Activated CD4-positive, alpha-beta T cell treated with anti-CD3 and anti-CD28 coated beads, Interleukin-2, amount 10 ng/mL, durations not matched to agents 7 days and 5 days (primary cell): Measurements from ENCODE around the gene CALHM2. TPM values are rescaled to one million over a fixed set of nuclear protein-coding genes. Genes with fewer than 3 reads are reported as not detected.
A peak's percentile ranks its signal among the peaks of the same experiment; 100 is the strongest.
"Not testable (repeated sequence)": the region's sequence is repeated elsewhere in the genome, so short reads cannot be mapped to it uniquely, and the experiment has no call there.

ENCODE experiments used
- CTCF ChIA-PET: fragments of 350-600 bp; sonication (Branson Sonifier 250); formaldehyde crosslinking; loops from one replicate; lab custom pipeline; 2021; ENCODE audit warnings: antibody characterized with exemption; lab: Charles Lee
- POLR2A ChIA-PET: fragments of 350-600 bp; sonication (Branson Sonifier 250); formaldehyde crosslinking; loops from one replicate; lab custom pipeline; 2021; ENCODE audit warnings: antibody characterized with exemption; lab: Charles Lee
- DNase-seq: peaks from one replicate; pipeline ENCODE4 v3.0.0-alpha.2; 2020
- H3K27ac Mint-ChIP-seq: one replicate; pipeline ENCODE4 v1.8.0; 2021; ENCODE audit warnings: mild to moderate bottlenecking, moderate library complexity, mixed read lengths
- H3K27me3 Mint-ChIP-seq: one replicate; pipeline ENCODE4 v1.8.0; 2021; ENCODE audit warnings: mixed read lengths
- H3K36me3 Mint-ChIP-seq: one replicate; pipeline ENCODE4 v1.8.0; 2021; ENCODE audit warnings: low read depth, mixed read lengths
- H3K4me1 Mint-ChIP-seq: one replicate; pipeline ENCODE4 v1.8.0; 2021; ENCODE audit warnings: mixed read lengths
- H3K4me3 Mint-ChIP-seq: one replicate; pipeline ENCODE4 v1.8.0; 2021; ENCODE audit warnings: mild to moderate bottlenecking, moderate library complexity, mixed read lengths
- H3K9me3 Mint-ChIP-seq: one replicate; pipeline ENCODE4 v1.8.0; 2021; ENCODE audit warnings: mixed read lengths
- total RNA-seq, 2 experiments: library from RNA; stranded (reverse); gene quantifications; one replicate each; pipeline ENCODE4 v1.2.3, GENCODE V29; 2021

The CALHM2 gene
- total RNA-seq, 2 experiments from 2014 or later = 89.6 to 109 TPM

DNA sequence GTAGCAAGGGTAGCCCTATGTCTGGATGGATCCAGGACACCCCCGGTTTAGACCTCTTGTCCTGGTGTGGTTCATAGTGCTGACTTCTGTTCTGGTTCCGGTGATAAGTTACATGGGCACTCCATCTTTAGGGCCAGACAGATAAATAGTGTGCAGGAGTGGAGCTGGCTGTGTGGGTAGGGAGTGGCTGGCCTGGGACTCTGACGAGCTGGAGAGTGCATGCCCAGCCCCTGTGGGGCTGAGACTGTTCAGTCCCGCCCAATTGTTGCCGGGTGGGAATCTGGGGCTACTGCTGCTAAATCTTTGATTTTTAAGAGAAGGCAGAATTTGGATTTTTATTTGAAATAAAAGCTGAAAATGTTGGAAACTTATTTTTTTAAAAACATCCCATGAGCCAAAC lies 28.4 kb downstream of the CALHM2 start:
- ChIA-PET POLR2A (no interaction called here), CTCF (interaction anchor here (0.7 to 2.8 kb wide), 5 partner anchors 13 to 62 kb away, joined by 3 to 7 read pairs (median 4); partner anchors contain the start of genes ATP5MK and PDCD11)
- Mint-ChIP-seq H3K36me3 (peaks cover 63% of the 10 kb centered on the region), H3K9me3 (no peaks in the 10 kb centered on the region), H3K27ac (no peak overlapping the region), H3K27me3 (no peaks in the 10 kb centered on the region), H3K4me3 (no peak overlapping the region), H3K4me1 (peaks cover 21% of the 10 kb centered on the region)
- no peak for DNase-seq

DNA sequence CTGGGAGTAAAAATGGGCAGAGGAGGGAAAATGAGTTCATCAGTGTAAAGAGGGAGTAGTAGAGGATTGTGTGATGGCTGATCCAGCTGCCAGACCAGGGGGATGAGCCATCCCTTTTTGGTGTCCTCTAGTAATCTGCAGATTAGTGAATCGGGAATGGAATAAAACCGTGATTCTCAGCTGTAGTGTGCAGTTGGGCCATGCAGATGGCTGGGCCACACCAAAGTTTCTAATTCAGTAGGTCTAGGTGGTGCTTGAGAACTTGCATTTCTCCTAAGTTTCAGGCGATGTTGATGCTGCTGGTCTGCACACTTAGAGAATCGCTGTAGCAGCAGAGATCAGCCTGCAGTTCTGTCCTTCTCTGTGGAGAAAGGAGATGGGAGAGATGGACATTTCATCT lies 33.1 kb downstream of the CALHM2 start:
- H3K27me3 Mint-ChIP-seq = no peaks in the 10 kb centered on the region
- no peak overlapping the region for H3K4me3 Mint-ChIP-seq
- POLR2A ChIA-PET = no interaction called here
- CTCF ChIA-PET = interaction anchor here (0.7 to 4.6 kb wide), 7 partner anchors 30 to 584 kb away, joined by 3 to 40 read pairs (median 3); no protein-coding TSS in a partner anchor
- no peak overlapping the region for H3K27ac Mint-ChIP-seq
- H3K4me1 Mint-ChIP-seq = peaks cover 5% of the 10 kb centered on the region
- H3K9me3 Mint-ChIP-seq = no peaks in the 10 kb centered on the region
- DNase-seq = no peak
- peaks cover 72% of the 10 kb centered on the region for H3K36me3 Mint-ChIP-seq

DNA sequence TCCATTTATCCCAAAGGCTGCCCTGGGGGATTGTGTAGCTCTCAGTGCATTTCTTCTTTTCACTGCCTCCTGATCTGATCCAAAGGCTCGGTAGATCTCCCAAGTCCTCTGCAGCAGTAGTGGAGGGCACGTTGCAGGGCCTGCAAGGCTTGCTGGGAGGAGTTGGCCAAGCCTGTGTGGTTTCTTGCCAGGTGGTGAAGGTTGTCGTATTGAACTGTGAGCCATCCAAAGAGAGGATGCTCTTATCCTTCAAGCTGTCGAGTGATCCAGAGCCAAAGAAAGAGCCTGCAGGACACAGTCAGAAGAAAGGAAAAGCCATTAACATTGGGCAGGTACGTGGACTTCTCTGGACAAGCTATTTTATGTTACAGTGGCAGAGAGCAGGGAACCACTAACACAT lies 34.6 kb downstream of the CALHM2 start:
- Mint-ChIP-seq H3K9me3 (no peaks in the 10 kb centered on the region), H3K27ac (no peak overlapping the region), H3K27me3 (no peaks in the 10 kb centered on the region), H3K36me3 (peaks cover 71% of the 10 kb centered on the region), H3K4me3 (no peak overlapping the region), H3K4me1 (peaks cover 5% of the 10 kb centered on the region)
- CTCF ChIA-PET = interaction anchor here (0.6 to 4.6 kb wide), 11 partner anchors 10 to 84 kb away, joined by 3 to 40 read pairs (median 5); partner anchors contain the start of gene CALHM3
- POLR2A ChIA-PET = no interaction called here
- DNase-seq = no peak

DNA sequence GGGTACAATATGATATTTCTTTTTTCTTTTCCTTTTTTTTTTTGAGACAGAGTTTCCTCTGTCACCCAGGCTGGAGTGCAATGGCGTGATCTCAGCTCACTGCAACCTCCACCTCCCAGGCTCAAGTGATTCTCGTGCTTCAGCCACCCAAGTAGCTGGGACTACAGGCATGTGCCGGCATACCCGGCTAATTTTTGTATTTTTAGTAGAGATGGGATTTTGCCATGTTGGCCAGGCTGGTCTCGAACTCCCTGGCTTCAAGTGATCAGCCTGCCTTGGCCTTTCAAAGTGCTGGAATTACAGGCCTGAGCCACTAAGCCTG lies 35.1 kb downstream of the CALHM2 start:
- H3K9me3 Mint-ChIP-seq, H3K4me3 Mint-ChIP-seq, POLR2A ChIA-PET, H3K4me1 Mint-ChIP-seq, H3K27ac Mint-ChIP-seq, DNase-seq, H3K27me3 Mint-ChIP-seq: not testable (repeated sequence)
- CTCF ChIA-PET = interaction anchor here (0.6 to 4.6 kb wide), 11 partner anchors 10 to 85 kb away, joined by 3 to 40 read pairs (median 5); partner anchors contain the start of gene CALHM3
- peaks cover 66% of the 10 kb centered on the region for H3K36me3 Mint-ChIP-seq

DNA sequence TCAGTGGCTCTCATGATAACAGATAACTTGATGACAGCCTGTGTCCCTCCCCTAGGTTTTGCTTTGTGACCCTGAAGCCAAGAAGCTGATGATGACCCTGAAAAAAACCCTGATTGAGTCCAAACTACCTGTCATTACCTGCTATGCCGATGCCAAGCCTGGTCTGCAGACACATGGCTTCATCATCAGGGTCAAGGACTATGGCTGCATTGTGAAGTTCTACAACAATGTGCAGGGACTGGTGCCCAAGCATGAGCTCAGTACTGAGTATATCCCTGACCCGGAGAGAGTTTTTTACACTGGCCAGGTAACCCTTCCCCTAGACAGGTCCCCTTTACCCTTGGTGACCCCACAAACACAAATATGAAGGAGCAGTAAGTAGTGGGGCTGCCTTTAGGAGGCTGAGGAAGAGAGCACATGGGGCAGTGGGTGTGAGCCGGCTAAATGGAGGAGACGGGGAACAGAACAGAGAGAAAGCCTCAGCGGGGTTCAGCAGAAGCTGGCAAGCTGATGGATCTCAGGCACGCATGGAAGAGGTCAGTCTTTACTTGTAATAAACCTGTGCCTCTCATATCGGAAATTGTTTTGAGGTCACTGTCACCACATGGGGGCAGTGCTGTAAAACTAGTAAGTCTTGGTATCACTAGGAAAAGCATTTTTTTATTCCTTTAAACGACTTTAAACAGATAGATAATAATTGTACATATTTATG lies 35.6 kb downstream of the CALHM2 start:
- peak; percentile 83 for DNase-seq
- Mint-ChIP-seq H3K27ac (no peak overlapping the region), H3K36me3 (peaks cover 66% of the 10 kb centered on the region), H3K9me3 (no peaks in the 10 kb centered on the region), H3K4me3 (no peak overlapping the region), H3K27me3 (no peaks in the 10 kb centered on the region), H3K4me1 (peaks cover 5% of the 10 kb centered on the region)
- ChIA-PET CTCF (interaction anchor here (0.7 to 4.6 kb wide), 17 partner anchors 9 to 75 kb away, joined by 3 to 40 read pairs (median 5); partner anchors contain the start of gene CALHM3), POLR2A (no interaction called here)

DNA sequence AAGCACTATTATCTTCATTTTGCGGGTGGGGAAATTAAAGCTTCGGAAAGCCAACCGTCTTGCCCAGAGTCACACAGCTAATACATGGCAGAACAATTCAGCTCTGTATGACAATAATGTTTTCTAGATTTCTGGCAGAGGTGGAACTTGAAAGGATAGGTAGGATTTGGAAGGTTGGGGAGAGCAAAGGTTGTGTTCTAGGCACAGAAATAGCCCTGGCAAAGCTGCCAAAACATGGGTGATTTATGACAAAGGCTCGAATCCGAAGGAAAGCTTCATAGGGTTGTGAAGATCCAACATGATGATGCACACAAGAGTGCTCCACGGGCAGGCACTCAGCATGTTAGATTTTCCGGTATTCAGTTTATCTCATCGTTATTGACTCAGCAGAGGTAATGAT lies 36.6 kb downstream of the CALHM2 start:
- ChIA-PET CTCF (interaction anchor here (0.8 to 4.6 kb wide), 8 partner anchors 8 to 76 kb away, joined by 3 to 40 read pairs (median 6); no protein-coding TSS in a partner anchor), POLR2A (no interaction called here)
- H3K4me1 Mint-ChIP-seq = peaks cover 5% of the 10 kb centered on the region
- H3K27me3 Mint-ChIP-seq = no peaks in the 10 kb centered on the region
- no peak overlapping the region for H3K4me3 Mint-ChIP-seq
- DNase-seq = no peak
- no peak overlapping the region for H3K27ac Mint-ChIP-seq
- H3K9me3 Mint-ChIP-seq = no peaks in the 10 kb centered on the region
- H3K36me3 Mint-ChIP-seq = peaks cover 61% of the 10 kb centered on the region

DNA sequence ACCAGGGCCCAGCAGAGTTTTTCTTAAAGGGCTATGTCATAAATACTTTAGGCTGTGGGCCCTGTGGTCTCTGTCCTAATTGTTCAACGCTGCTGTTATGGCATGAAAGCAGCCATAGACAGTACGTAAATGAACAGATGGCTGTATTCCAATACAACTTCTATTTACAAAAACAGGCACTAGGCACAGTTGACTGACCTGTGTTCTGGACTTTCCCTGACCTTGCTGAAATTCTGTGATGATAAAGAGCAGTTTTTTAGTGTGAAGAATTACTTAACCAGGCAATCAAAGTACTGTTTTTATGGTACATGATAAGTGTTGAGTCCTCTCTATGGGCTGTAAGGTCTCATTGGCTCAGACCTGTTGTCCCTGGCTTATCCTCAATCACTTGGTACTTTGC lies 38.6 kb downstream of the CALHM2 start:
- POLR2A ChIA-PET = no interaction called here
- peaks cover 63% of the 10 kb centered on the region for H3K36me3 Mint-ChIP-seq
- H3K9me3 Mint-ChIP-seq = no peaks in the 10 kb centered on the region
- H3K27me3 Mint-ChIP-seq = no peaks in the 10 kb centered on the region
- H3K4me1 Mint-ChIP-seq = peaks cover 5% of the 10 kb centered on the region
- CTCF ChIA-PET = interaction anchor here (1.0 to 1.5 kb wide), 3 partner anchors 19 to 79 kb away, joined by 3 to 4 read pairs (median 3); no protein-coding TSS in a partner anchor
- no peak overlapping the region for H3K27ac Mint-ChIP-seq
- no peak for DNase-seq
- no peak overlapping the region for H3K4me3 Mint-ChIP-seq

DNA sequence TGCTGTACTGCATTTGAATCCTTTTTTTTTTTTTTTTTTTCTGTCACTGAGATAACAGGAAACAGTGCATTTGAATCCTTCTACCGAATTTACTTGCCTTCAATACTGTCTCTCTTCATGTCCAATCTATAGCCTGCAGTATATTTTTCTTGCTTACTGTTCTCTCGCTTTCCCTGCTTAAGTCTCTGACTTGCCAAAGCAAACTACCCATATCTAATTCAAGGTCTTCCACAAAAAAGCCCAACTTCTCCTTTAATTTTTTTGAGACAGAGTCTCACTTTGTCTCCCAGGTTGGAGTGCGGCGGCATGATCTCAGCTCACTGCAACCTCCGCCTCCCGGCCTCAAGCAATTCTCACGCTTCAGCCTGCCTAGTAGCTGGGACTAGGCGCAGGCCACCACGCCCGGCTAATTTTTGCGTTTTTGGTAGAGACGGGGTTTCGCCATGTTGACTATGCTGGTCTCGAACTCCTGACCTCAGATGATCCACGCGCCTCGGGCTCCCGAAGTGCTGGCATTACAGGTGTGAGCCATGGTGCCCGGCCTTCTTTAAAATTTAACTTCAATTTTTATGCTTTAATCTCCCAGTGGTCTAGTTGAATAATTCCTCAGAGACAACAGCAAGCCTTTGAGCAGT lies 54.9 kb downstream of the CALHM2 start:
- CTCF ChIA-PET = interaction anchor here (1.8 kb wide), 1 partner anchor 19 kb away, joined by 5 read pairs; no protein-coding TSS in a partner anchor
- Mint-ChIP-seq H3K9me3 (no peaks in the 10 kb centered on the region), H3K27ac (peak overlapping the region; percentile 93), H3K4me1 (peaks cover 56% of the 10 kb centered on the region), H3K4me3 (peak overlapping the region; percentile 91), H3K36me3 (peaks cover 36% of the 10 kb centered on the region), H3K27me3 (no peaks in the 10 kb centered on the region)
- DNase-seq = no peak
- POLR2A ChIA-PET = interaction anchor here (0.6 kb wide), 1 partner anchor 93 kb away, joined by 3 read pairs; no protein-coding TSS in a partner anchor

DNA sequence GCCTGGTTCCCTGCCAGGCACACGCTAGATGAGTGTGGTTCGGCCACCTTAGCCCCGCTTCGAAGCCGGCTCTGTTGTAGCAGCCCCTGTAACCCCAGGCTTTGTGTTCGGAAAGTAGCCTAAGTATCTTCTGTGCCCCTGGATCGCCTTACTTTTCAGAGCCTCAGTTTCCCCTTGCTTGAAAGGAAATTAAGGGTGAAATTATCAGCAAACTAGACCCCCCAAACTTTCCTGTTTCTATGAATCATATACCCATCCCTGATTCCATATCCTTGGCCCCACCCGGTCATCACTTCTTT lies 55.4 kb downstream of the CALHM2 start:
- CTCF ChIA-PET = interaction anchor here (1.0 to 1.1 kb wide), 2 partner anchors 27 to 74 kb away, joined by 3 read pairs; no protein-coding TSS in a partner anchor
- no peak for DNase-seq
- POLR2A ChIA-PET = interaction anchor here (0.6 kb wide), 1 partner anchor 94 kb away, joined by 3 read pairs; no protein-coding TSS in a partner anchor
- Mint-ChIP-seq H3K9me3 (no peaks in the 10 kb centered on the region), H3K4me3 (peak overlapping the region; percentile 91), H3K4me1 (peaks cover 56% of the 10 kb centered on the region), H3K36me3 (peaks cover 36% of the 10 kb centered on the region), H3K27me3 (no peaks in the 10 kb centered on the region), H3K27ac (peak overlapping the region; percentile 93)

Other genes with a start within 250 kb of the CALHM2 start
- gene RPEL1, start 206.5 kb downstream of the CALHM2 start, total RNA-seq = not detected
- gene INA, start 175.2 kb downstream of the CALHM2 start, total RNA-seq = under 1 TPM in 1 of 2 experiments, not detected in 1; 0.10 TPM
- gene PCGF6, start 101.2 kb downstream of the CALHM2 start, total RNA-seq = 10 to 100 TPM; 12.2 to 13.0 TPM
- gene TAF5, start 84.4 kb downstream of the CALHM2 start, total RNA-seq = 10 to 100 TPM; 13.2 to 15.1 TPM
- gene ATP5MK, start 55.9 kb downstream of the CALHM2 start, total RNA-seq = 100 to 1,000 TPM; 260 to 276 TPM
- gene PDCD11, start 55.7 kb downstream of the CALHM2 start, total RNA-seq = 10 to 100 TPM; 43.4 to 51.8 TPM
- gene CALHM1, start 6.5 kb upstream of the CALHM2 start, total RNA-seq = under 1 TPM; 0.12 to 0.21 TPM
- gene CALHM3, start 26.9 kb upstream of the CALHM2 start, total RNA-seq = under 1 TPM in 1 of 2 experiments, not detected in 1; 0.17 TPM
- gene NEURL1, start 41.3 kb upstream of the CALHM2 start, total RNA-seq = 1 to 10 TPM; 1.1 to 1.6 TPM